ENCODE measurements around the gene CHSY3. TPM values are rescaled to one million over a fixed set of nuclear protein-coding genes. Genes with fewer than 3 reads are reported as not detected.
"Not testable (repeated sequence)": the region's sequence is repeated elsewhere in the genome, so short reads cannot be mapped to it uniquely, and the experiment has no call there.

Gene CHSY3
- total RNA-seq, 1 experiment from 2014 or later, result 11.8 TPM

GRCh38 chr5:130155345-130156011 is 251.2 kb downstream of the CHSY3 start:
- no peak for DNase-seq (ENCODE audit: low read depth)

GRCh38 chr5:130158036-130158435 is 253.8 kb downstream of the CHSY3 start:
- no peak for DNase-seq (ENCODE audit: low read depth)

- DNase-seq (ENCODE audit: low read depth), result no peak
Measured at GRCh38 chr5:130159968-130160367, 255.7 kb downstream of the CHSY3 start.

- DNase-seq (ENCODE audit: low read depth), result peak; percentile 40
Measured at GRCh38 chr5:130164966-130165365, 260.7 kb downstream of the CHSY3 start.

GRCh38 chr5:130166839-130167490 is 262.7 kb downstream of the CHSY3 start:
- no peak for DNase-seq (ENCODE audit: low read depth)

- peak; percentile 26 for DNase-seq (ENCODE audit: low read depth)
Measured at GRCh38 chr5:130168211-130168610, 263.9 kb downstream of the CHSY3 start.

GRCh38 chr5:130171699-130172098 is 267.4 kb downstream of the CHSY3 start:
- no peak for DNase-seq (ENCODE audit: low read depth)

GRCh38 chr5:130183115-130183514 is 278.9 kb downstream of the CHSY3 start:
- no peak for DNase-seq (ENCODE audit: low read depth)

GRCh38 chr5:130189961-130190360 is 285.7 kb downstream of the CHSY3 start:
- DNase-seq (ENCODE audit: low read depth), result peak; percentile 76

- DNase-seq (ENCODE audit: low read depth), result peak; percentile 35
Measured at GRCh38 chr5:130198927-130199326, 294.7 kb downstream of the CHSY3 start.

GRCh38 chr5:130206686-130207085 is 302.4 kb downstream of the CHSY3 start:
- DNase-seq (ENCODE audit: low read depth), result no peak

GRCh38 chr5:130213607-130214006 is 309.3 kb downstream of the CHSY3 start:
- DNase-seq (ENCODE audit: low read depth), result no peak

- no peak for DNase-seq (ENCODE audit: low read depth)
Measured at GRCh38 chr5:130216286-130216685, 312.0 kb downstream of the CHSY3 start.

GRCh38 chr5:130222573-130222972 is 318.3 kb downstream of the CHSY3 start:
- DNase-seq (ENCODE audit: low read depth), result no peak

- DNase-seq (ENCODE audit: low read depth), result not testable (repeated sequence)
Measured at GRCh38 chr5:130226556-130226955, 322.3 kb downstream of the CHSY3 start.

- DNase-seq (ENCODE audit: low read depth), result no peak
Measured at GRCh38 chr5:130227699-130228098, 323.4 kb downstream of the CHSY3 start.

- no peak for DNase-seq (ENCODE audit: low read depth)
Measured at GRCh38 chr5:130231786-130232185, 327.5 kb downstream of the CHSY3 start.

GRCh38 chr5:130234816-130235215 is 330.6 kb downstream of the CHSY3 start:
- no peak for DNase-seq (ENCODE audit: low read depth)

Small RNA genes within 50 kb of the gene (small RNA-seq; reads per million reads assigned to genes)
- gene RNA5SP191 (not detected), gene RNU6ATAC10P (not detected)

Other genes with a start within 250 kb of the CHSY3 start
- not detected in 2 replicates for gene MINAR2, start 156.4 kb upstream of the CHSY3 start, total RNA-seq (2014; rRNA removed; shearing (Covaris generic))